Measurements from ENCODE around the gene LAIR1. TPM values are rescaled to one million over a fixed set of nuclear protein-coding genes. Genes with fewer than 3 reads are reported as not detected.

Gene LAIR1
- polyA plus RNA-seq, 1 of the 3 experiments (the other 2 are of a cell fraction), result not detected

DNA sequence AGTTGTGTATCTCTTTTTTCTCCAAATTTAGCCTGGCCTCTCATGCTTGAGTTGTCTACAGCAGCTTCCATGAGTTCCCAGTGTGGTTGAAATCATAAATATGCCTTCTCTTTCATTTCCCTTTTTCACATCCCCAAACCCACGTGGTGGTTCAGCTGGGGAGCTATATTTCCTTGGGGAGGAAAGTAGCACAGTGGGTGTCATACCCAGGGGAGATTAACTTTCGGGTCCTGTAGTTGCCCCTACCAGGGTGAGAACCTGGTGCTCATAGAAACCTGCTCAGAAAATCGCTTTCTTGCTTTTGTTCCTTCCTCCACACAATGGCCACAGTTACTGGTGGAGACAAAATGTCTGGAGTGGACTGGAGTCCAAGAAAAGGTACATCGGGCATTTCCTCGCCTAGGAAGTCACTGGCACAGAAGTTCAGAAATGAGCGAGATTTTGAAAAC, 18.8 kb downstream of the LAIR1 start:
- WGBS (ENCODE audit: low lambda C conversion rate), result 14% methylated on average over 6 of the region's 6 CpGs
- no peak for DNase-seq
- no peaks in the 10 kb centered on the region for H4K20me1 ChIP-seq (ENCODE audit: insufficient read depth)
- H3K4me1 ChIP-seq (ENCODE audit: control insufficient read depth in 1 of 2, insufficient read depth in 2 of 2, low read depth in 1 of 2, low read length in 1 of 2), result no peaks in the 10 kb centered on the region
- H3K79me2 ChIP-seq (ENCODE audit: insufficient read depth), result no peaks in the 10 kb centered on the region
- no peak overlapping the region for H3K4me3 ChIP-seq (ENCODE audit: low read depth in 2 of 2, low read length in 1 of 2)
- H3K9me3 ChIP-seq, result no peaks in the 10 kb centered on the region
- H3K4me2 ChIP-seq, result no peak overlapping the region
- POLR2A ChIA-PET, result no interaction called here
- H3K9ac ChIP-seq, result no peak overlapping the region
- TF ChIP-seq RXRA (IDR thresholded peaks at IDR 0.05; ENCODE audit: borderline replicate concordance, low read depth), result no peak
- no peak for TF ChIP-seq RCOR1 (IDR thresholded peaks at IDR 0.05; ENCODE audit: low read length)
- TF ChIP-seq MEF2A (IDR thresholded peaks at IDR 0.05; ENCODE audit: borderline replicate concordance, low read depth), result no peak
- TF ChIP-seq NRF1 (IDR thresholded peaks at IDR 0.05; ENCODE audit: low read depth, low read length), result no peak
- TF ChIP-seq, protein P1, sequence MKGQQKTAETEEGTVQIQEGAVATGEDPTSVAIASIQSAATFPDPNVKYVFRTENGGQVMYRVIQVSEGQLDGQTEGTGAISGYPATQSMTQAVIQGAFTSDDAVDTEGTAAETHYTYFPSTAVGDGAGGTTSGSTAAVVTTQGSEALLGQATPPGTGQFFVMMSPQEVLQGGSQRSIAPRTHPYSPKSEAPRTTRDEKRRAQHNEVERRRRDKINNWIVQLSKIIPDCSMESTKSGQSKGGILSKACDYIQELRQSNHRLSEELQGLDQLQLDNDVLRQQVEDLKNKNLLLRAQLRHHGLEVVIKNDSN (IDR thresholded peaks at IDR 0.05; ENCODE audit: borderline replicate concordance, low read depth), result no peak
- TF ChIP-seq, protein P2, sequence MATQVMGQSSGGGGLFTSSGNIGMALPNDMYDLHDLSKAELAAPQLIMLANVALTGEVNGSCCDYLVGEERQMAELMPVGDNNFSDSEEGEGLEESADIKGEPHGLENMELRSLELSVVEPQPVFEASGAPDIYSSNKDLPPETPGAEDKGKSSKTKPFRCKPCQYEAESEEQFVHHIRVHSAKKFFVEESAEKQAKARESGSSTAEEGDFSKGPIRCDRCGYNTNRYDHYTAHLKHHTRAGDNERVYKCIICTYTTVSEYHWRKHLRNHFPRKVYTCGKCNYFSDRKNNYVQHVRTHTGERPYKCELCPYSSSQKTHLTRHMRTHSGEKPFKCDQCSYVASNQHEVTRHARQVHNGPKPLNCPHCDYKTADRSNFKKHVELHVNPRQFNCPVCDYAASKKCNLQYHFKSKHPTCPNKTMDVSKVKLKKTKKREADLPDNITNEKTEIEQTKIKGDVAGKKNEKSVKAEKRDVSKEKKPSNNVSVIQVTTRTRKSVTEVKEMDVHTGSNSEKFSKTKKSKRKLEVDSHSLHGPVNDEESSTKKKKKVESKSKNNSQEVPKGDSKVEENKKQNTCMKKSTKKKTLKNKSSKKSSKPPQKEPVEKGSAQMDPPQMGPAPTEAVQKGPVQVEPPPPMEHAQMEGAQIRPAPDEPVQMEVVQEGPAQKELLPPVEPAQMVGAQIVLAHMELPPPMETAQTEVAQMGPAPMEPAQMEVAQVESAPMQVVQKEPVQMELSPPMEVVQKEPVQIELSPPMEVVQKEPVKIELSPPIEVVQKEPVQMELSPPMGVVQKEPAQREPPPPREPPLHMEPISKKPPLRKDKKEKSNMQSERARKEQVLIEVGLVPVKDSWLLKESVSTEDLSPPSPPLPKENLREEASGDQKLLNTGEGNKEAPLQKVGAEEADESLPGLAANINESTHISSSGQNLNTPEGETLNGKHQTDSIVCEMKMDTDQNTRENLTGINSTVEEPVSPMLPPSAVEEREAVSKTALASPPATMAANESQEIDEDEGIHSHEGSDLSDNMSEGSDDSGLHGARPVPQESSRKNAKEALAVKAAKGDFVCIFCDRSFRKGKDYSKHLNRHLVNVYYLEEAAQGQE (IDR thresholded peaks at IDR 0.05; ENCODE audit: low read depth, low read length), result no peak
- TF ChIP-seq FOXM1 (IDR thresholded peaks at IDR 0.05; ENCODE audit: low read depth), result no peak
- no peak for TF ChIP-seq NFIC (IDR thresholded peaks at IDR 0.05; ENCODE audit: borderline replicate concordance)
- TF ChIP-seq MAX (IDR thresholded peaks at IDR 0.05; ENCODE audit: low read depth), result no peak
- TF ChIP-seq RAD21 (IDR thresholded peaks at IDR 0.05; ENCODE audit: low read length), result no peak
- no peak for TF ChIP-seq IRF3 (IDR thresholded peaks at IDR 0.05; ENCODE audit: low read depth, low read length)
- TF ChIP-seq CHD2 (IDR thresholded peaks at IDR 0.05; ENCODE audit: low read length, partially characterized antibody), result no peak
- no peak for TF ChIP-seq MXI1 (IDR thresholded peaks at IDR 0.05; ENCODE audit: low read depth, low read length)
- no peak for TF ChIP-seq SMC3 (IDR thresholded peaks at IDR 0.05; ENCODE audit: low read depth, low read length)
- no peak for TF ChIP-seq JUND (IDR thresholded peaks at IDR 0.05)
- H3K9me2 ChIP-seq, result no peaks in the 10 kb centered on the region
- H3F3A ChIP-seq (replicated peaks; ENCODE audit: insufficient read depth), result no peaks in the 10 kb centered on the region
- no peak overlapping the region for H3K27ac ChIP-seq (ENCODE audit: low read depth in 2 of 2, low read length in 1 of 2)
- CTCF ChIA-PET, result no interaction called here
- H2AFZ ChIP-seq (ENCODE audit: low read depth), result no peak overlapping the region
- H3K36me3 ChIP-seq (replicated peaks in 1 of 2; ENCODE audit: control insufficient read depth in 1 of 2, insufficient read depth in 2 of 2, low read length in 1 of 2), result no peaks in the 10 kb centered on the region
- H3K27me3 ChIP-seq (ENCODE audit: insufficient read depth), result peaks cover 63% of the 10 kb centered on the region
